SU-DHL-6 (cell line): ENCODE measurements around the gene DNM1L.

Experiments
- EZH2phosphoT487 ChIP-seq: fragments of 200-600 bp; sonication (generic), shearing (Covaris generic); conservative IDR thresholded peaks from 2 replicates; pipeline ENCODE4 v1.6.1; 2018; ENCODE audit warnings: mild to moderate bottlenecking, antibody characterized with exemption, low read length, moderate library complexity, mixed read lengths
- TF ChIP-seq, protein P1 (sequence below): fragments of 200-600 bp; sonication (generic); IDR thresholded peaks from one replicate; pipeline ENCODE4 v1.5.1; 2017; ENCODE audit warnings: antibody characterized with exemption, mild to moderate bottlenecking, low read length, moderate library complexity; ENCODE audit not compliant: insufficient read depth, poor library complexity, severe bottlenecking

DNA sequence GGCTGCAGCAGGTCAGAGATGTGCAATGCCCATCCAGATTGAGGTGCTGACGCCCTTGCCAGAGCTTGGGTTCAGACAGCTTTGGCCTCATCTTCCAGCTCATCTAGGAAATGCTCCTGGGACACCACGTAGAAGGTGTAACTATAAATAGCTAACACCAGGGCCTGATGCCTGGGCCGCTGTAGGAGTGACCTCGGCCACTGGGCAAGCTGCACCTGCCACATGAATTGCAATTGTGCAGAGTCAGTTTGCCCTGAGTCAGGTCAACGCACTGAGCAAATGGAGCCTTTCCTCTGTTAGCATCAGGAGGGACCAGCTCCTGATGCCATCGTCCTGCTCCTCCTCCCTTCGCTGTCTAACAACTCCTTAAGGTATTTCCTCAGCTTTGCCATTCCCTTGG, 17.4 kb upstream of the DNM1L start:
- TF ChIP-seq, protein P1, sequence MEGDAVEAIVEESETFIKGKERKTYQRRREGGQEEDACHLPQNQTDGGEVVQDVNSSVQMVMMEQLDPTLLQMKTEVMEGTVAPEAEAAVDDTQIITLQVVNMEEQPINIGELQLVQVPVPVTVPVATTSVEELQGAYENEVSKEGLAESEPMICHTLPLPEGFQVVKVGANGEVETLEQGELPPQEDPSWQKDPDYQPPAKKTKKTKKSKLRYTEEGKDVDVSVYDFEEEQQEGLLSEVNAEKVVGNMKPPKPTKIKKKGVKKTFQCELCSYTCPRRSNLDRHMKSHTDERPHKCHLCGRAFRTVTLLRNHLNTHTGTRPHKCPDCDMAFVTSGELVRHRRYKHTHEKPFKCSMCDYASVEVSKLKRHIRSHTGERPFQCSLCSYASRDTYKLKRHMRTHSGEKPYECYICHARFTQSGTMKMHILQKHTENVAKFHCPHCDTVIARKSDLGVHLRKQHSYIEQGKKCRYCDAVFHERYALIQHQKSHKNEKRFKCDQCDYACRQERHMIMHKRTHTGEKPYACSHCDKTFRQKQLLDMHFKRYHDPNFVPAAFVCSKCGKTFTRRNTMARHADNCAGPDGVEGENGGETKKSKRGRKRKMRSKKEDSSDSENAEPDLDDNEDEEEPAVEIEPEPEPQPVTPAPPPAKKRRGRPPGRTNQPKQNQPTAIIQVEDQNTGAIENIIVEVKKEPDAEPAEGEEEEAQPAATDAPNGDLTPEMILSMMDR = no peak
- TF ChIP-seq EZH2phosphoT487 = no peak
